Stimulated activated CD4-positive, alpha-beta T cell treated with anti-CD3 and anti-CD28 coated beads, Interleukin-4, amount 100 ng/mL, for 24 hours (primary cell): Measurements from ENCODE around the gene MRTFA.

Experiments
- DNase-seq: peaks from one replicate; pipeline ENCODE4 v3.0.0-alpha.2; 2020

MRTFA gene

GRCh38 chr22:40451210-40451609 is 185.3 kb downstream of the MRTFA start:
- no peak for DNase-seq

- DNase-seq: no peak
These were observed 185.9 kb downstream of the MRTFA start for GRCh38 chr22:40450616-40451015.

- DNase-seq: no peak
These were observed 186.9 kb downstream of the MRTFA start for GRCh38 chr22:40449676-40450035.

DNA sequence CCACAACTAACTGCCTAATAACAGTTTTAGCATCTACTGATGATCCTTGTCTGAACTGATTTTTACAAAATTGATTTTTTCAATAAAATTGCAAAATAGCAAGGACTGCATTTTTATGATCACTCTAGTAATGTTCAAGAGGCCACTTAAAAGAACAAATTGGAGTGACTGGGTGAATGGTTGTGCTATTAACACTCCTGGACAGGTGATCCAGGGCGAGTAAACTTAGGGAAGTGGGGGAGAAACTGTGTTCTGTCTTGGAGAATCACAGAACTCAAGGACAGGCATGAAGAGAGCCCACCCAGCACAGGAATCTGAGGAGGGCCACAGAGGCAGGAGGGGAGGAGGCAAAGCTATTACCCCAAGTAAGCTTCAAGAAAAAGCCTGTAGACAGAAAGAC is 190.3 kb downstream of the MRTFA start:
- no peak for DNase-seq

DNA sequence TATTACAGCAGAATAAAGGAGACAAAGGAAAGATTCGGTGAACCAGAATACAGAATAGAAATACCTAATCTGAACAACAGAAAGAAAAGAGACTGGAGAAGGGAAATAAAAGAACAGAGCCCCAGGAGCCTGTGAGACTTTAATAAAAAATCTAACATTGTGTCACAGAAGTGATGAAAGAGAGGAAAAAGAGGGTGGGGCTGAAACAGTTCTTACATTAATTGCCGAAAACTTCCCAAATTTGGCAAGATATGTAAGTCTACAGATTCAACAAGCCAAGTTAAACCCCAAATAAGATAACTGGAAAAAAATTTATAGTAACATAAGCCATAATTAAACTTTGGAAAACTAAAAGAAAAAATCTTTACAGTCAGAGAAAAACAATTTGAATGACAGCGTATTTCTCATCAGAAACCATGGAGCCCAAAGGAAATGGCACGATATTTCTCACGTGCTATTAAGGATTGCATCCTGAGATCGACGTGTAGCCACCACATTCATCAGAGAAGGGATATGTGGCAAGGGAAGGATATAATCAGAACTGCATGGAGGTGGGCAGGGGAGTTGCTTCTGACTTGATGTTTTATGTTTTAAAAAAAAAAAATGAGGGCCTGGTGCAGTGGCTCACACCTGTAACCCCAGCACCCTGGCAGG is 192.2 kb downstream of the MRTFA start:
- no peak for DNase-seq

- DNase-seq: no peak
These were observed 192.8 kb downstream of the MRTFA start for GRCh38 chr22:40443732-40444131.

DNA sequence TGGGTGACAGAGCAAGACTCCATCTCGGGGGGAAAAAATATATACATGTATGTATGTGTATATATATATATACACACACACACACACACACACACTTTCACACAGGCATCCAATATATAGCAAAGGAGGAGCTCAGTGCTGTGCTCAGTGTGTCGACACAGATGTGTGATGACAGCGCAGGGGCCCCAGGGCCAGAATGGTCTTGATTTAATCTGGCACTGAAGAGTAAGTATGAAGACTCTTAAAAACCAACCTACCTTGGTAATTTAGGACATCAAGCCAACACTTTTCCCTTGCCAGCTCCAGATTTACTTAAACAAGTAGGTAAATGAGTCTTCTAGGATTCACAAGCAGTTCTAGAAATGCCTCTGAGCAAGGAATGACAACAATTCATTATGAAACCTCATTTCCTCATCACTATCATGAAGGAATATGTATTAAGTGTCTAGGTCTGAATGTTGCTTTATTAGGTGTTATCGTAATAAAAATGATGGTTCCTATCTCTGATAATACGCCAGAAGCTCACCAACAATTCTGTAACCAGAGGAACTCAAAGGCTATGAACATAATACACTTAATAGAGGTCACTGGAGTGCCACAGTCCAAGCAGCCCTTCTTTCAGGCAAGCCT is 194.6 kb downstream of the MRTFA start:
- no peak for DNase-seq

- DNase-seq: no peak
These were observed 199.8 kb downstream of the MRTFA start for GRCh38 chr22:40436505-40437431.

DNA sequence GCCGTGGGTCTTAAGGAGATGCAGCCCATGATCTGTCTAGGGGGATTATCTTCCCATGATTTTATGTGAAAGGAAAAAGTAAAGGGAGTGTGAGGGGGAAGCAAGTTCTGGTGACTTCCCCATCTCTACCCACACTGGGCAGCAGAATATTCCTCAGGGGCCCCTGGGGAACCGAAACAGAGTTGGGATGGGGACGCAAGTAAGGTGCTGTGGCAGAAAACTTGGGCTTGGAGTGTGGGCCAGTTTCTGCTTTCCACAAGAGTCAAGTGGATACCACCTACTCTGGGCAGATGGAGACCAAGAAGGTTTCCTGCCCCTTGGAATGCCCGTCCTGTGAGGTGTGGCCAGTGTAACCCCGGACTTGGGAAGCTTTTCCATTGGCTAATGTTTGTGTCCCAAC is 201.8 kb downstream of the MRTFA start:
- no peak for DNase-seq

- DNase-seq: no peak
These were observed 202.4 kb downstream of the MRTFA start for GRCh38 chr22:40434106-40434505.

GRCh38 chr22:40433416-40434090 is 203.0 kb downstream of the MRTFA start:
- DNase-seq: no peak

- no peak for DNase-seq
These were observed 203.9 kb downstream of the MRTFA start for GRCh38 chr22:40432625-40433024.

- DNase-seq: no peak
These were observed 204.4 kb downstream of the MRTFA start for GRCh38 chr22:40432157-40432556.

DNA sequence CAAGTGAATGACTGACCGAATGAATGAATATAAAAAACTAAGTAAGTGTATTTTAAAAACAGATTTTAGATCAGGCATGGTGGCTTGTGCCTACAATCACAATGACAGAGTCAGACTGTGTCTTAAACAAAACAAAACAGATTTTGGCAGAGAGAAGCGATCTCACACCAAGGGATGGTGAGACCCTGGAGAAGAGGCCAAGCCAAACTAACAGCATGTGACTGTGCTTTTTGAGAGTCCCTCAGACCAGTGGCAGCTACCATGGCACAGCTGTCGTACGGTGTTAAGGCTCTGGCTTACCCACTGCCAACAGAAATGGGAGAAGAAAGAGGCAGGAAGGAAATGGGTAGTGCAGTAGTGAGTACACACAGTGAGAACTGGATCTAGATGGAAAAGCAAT is 205.5 kb downstream of the MRTFA start:
- no peak for DNase-seq

DNA sequence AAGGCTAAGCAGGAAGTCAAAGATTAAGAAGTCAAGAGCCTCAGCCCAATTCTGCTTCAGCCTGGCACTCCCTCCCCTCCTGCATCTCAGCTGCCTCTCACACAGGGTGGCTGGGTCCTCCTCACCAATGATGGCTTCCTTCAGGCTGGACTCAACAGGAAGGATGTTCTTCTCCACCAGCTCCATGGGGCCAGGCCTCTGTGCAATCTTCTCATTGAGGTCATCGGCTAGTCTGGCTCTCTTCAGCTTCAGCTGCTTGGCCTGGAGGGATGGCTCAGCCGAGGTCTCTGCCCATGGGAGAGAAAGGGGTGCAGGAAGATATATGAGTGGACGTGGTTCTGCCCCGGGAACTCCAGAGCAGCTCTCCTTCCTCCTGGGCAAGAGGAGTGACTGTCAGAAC is 207.0 kb downstream of the MRTFA start:
- no peak for DNase-seq

GRCh38 chr22:40428796-40429195 is 207.7 kb downstream of the MRTFA start:
- DNase-seq: no peak

DNA sequence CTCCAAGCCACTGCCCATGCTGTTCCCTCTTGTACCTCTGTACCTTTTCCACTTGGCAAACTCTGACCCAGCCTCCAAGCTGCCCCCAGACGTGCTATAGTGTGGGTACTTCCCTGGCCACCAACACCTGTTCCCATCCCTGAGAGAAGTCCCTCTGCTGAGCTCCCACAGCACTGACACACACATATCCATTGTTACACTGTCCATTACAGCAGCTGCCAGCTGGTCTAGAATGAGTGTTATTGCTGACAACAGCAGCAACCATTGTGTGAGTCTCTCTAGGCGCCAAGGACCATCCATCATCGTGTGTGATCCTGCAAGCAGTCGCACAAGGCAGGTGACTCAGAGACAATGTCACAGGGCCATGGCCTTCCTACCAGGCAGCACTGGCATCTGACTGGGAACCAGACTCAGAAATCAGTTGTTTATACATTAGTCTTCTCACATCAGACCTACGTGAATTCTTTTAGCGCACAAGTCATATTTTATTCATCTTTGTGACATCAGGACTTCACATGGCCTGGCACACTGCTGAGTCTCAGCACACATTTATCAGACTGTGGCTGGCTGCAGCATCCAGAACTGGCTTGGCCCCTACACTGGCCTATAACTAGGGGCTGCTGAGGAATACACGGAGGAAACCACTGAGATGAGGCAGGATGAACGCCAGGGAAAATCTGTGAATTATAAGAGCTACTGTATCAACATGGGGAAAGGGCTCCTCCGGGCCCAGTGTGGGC is 209.8 kb downstream of the MRTFA start:
- DNase-seq: no peak

GRCh38 chr22:40425082-40425481 is 211.4 kb downstream of the MRTFA start:
- no peak for DNase-seq

DNA sequence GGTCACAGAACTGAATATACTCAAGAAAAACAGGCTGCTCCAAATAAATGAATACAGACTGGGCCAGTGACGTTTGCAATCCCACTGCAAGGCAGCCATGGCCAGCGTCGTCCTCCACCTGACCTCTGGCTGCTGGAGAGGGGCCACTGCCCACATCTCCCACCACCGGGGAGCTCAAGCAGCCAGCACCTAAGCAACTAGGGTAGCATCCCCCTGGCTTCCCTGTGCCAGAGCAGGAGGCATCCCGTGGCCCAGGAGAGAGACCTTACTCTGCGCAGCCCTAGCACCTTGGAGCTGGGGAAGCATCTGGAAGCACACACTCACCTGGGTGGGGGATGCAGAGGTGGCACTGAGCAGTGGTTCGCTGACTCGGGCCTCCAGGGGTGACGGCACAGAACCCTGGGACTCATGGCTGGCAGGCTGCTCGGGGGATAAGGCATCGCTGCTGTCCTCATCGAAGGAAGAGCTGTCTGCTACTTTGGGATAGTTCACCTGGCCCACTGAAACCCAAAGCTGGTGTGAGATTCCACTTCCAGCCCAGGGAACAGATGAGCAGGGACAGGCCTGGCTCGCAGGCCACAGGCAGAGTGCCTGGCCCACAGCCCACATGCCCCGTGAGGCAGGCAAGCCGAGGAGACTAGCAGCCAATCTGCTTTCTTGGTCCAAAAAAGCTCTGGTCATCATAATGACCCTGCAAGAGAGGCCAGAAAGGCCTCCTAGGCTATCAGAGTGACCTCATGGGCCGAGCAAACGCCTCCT is 212.5 kb downstream of the MRTFA start:
- DNase-seq: no peak

GRCh38 chr22:40423310-40423688 is 213.2 kb downstream of the MRTFA start:
- DNase-seq: no peak

DNA sequence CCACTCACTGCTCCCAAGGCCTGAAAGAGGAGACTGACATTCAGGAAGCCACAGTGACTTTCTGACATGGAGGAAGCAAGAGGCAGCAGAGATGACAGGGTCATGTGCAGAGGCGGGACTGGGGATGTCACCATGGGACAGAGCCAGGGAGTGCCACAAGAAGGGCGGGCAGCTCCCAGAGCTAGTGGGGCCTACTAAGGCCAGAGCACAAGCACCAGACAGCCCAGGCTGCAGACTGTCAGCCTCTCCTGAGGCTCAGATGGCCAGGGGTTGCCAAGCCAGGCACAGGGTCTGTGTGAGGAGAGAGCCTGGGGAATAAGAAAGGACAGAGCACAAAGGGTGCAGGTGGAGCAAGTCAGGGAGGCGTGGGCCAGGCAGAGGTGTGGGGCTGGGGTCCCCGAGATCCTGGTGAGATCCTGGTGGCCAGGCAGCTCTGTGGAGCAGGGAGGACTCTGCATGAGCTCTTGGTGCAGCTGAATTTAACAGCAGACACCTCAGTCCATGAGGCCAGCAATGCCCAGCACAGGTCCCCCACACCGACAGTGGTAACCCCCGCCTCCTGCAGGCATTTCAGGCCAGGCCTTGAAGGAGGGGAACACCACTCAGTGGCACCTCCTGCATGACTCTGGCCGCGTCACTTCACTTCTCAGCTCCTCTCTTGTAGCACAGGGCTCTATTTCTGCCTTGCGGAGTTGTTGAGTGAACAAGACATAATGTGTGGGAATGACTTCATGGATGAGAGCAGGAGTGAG is 213.8 kb downstream of the MRTFA start:
- DNase-seq: no peak
